NCI-H526 treated with DMSO at 0.1 percent for 48 hours (cell line): Measurements from ENCODE around the gene PFKFB3.
"Not testable (repeated sequence)": the region's sequence is repeated elsewhere in the genome, so short reads cannot be mapped to it uniquely, and the experiment has no call there.

Source experiments
- DNase-seq: peaks from one replicate; lab custom pipeline; 2025; lab: John Stamatoyannopoulos, UW

The PFKFB3 gene

DNA sequence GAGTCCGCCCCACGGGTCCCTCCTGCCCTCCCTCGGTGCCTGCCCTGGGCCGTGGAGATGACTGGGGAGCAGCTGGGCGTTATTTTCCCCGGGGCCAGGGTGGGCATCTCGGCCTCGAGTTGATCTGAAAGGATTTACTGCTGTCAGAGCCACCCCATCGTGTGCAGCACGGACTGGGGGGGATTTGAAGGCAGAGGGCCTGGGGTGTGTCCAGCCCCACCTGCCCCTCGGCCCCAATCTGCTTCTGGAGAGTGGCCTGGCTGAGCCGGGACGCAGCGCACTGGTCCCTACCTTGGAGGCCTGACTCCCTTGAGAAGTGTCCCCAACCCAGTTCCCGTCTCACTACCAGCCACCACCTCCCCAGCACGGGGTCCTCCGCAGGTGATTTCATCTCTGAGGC lies 24.2 kb upstream of the PFKFB3 start:
- no peak for DNase-seq

- no peak for DNase-seq
These were observed 23.7 kb upstream of the PFKFB3 start for GRCh38 chr10:6179078-6179477.

DNA sequence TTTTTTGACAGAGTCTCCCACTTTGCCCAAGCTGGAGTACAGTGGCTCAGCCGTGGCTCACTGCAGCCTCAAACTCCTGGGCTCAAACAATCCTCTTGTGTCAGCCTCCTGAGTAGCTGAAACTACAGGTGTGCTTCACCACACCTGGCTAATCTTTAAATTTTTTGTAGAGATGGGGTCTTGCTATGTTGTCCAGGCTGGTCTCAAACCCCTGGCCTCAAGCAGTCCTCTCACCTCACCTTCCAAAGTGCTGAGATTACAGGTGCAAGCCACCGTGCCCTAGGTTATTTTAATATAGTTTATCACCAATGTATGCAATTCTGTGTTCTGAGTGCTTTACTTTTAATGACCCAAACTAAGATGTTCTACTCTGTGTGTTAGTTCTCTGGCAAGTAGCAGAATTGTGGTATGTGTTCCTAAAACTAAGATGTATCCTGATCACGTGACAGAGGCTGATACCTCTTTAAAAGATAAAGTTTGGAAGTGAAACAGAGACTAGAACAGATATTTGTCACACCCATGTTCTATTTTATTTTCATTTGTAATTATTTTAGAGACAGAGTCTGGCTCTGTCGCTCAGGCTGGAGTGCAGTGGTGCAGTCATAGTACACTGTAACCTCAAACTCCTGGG lies 22.1 kb upstream of the PFKFB3 start:
- DNase-seq: no peak

GRCh38 chr10:6181249-6181648 lies 21.5 kb upstream of the PFKFB3 start:
- DNase-seq: no peak

- DNase-seq: no peak
These were observed 20.2 kb upstream of the PFKFB3 start for GRCh38 chr10:6182454-6183098.

DNA sequence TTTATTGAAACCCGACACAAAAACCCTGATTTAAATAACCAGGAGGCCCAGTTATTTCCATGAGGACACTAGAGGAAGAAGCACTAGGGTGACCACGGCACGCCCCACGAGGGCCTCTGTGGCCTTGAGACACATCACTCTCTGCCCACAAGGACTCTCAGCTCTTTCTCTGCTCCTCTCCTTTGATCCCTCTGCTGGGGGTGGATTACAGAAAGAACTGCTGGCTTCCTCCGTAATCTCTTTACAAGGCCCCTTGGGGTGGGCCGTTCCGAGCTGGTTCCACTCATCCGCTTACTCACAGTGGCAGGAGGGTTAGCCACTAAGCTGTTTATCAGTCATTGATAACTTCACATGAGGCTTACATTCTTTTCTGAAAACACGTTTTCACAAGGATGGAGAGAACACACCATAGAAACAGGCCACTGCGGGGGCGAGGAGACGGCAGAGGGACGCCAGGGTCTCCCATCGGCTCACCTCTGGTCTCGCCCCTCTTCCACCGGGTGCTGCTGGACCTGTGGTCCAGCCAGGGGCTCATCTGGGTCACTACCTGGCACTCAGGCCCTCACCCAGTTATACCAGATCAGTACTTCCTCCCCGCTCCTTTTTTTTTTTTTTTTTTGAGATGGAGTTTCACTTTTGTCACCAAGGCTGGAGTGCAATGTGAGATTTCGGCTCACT lies 17.6 kb upstream of the PFKFB3 start:
- no peak for DNase-seq

- no peak for DNase-seq
These were observed 15.9 kb upstream of the PFKFB3 start for GRCh38 chr10:6186894-6187256.

- no peak for DNase-seq
These were observed 15.5 kb upstream of the PFKFB3 start for GRCh38 chr10:6187278-6187677.

GRCh38 chr10:6190033-6190432 lies 12.7 kb upstream of the PFKFB3 start:
- not testable (repeated sequence) for DNase-seq

DNA sequence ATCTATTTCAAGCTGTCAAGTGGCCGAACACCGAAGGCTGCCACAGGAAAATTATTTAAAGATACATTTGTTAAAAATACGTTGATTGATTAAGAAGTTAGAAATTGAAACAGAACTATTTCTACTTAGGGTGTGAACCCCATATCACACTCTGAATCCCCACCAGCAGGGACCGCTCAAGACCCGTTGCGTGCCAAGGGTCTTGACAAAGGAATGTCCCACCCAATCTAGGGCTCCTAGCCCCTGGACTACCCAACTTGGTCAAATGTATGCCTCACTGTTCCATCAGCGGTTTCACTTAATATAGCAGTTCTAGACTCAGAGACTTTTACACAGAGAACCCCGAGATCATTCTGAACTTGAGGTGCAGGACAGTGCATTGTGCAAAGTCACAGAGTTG lies 11.6 kb upstream of the PFKFB3 start:
- DNase-seq: no peak

DNA sequence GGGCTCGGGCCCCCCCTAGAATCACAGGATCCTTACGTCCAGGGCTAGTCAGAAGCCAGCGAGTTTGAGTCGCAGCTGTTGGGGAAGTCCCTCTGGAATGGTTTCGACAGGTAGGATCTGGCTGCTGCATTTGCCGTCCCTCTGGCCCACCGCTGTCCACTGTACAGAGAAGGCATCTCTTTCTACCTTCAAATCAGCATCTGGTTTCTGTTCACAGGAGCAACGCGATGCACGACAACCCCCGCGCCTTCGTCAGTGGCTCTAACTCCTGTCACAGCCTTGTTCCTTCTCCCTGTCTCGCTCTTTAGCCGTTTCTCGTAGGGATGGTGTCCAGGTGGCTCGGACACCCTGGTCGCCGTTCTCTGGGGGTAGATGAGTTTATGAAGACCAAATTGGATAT lies 11.2 kb upstream of the PFKFB3 start:
- no peak for DNase-seq

DNA sequence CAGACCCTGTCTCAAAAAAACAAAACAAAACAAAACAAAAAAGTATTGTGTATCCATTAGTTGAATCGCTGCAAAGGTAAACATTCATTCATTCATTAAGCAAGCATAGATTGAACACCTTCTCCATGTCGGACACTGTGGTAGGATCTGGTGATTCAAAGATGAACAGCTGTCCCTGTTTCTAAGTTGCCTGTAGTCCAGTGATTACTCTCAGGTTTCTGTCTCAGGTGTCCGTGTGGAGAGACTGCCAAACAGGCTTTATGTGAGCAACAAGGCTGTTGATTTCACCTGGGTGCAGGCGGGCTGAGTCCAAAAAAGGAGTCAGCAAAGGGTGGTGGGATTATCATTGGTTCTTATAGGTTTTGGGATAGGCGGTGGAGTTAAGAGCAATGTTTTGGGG lies 9.4 kb upstream of the PFKFB3 start:
- DNase-seq: not testable (repeated sequence)

DNA sequence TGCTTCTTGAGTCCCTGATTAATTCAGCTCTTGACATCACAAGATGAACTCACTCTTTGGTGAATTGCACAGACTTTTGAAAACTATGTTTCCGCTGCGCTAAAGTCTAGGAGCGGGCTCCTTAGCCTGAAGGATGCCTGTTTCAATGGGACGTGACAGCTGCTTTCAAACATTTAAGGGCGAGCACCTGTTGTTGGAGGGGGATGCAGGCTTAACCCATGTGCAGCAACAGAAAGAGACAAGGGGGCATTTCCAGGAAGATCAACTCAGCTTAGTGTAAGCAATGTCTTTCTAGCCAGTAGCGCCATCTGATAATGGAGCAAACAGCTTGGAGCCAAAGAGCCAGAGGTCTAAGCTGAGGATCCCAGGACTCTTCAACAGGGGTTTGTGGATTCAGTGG lies 8.4 kb upstream of the PFKFB3 start:
- DNase-seq: no peak

- DNase-seq: no peak
These were observed 7.4 kb upstream of the PFKFB3 start for GRCh38 chr10:6195376-6195775.

DNA sequence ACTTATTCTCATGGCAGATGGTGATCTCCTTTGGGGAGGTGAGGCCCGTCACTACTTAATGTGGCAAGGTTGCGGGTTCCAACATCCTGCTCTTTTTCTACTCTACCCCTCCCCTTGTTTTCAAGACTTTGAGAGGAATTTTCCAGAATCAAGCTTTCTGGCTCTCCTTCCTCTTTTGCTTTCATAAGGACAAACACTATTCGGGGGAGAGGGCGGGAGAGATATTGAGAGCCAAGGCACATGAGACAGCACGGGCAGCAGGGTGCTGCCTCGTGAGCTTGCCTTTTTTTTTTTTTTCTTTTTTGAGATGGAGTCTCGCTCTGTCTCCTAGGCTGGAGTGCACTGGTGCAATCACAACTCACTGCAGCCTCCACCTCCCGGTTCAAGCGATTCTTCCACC lies 6.9 kb upstream of the PFKFB3 start:
- no peak for DNase-seq

DNA sequence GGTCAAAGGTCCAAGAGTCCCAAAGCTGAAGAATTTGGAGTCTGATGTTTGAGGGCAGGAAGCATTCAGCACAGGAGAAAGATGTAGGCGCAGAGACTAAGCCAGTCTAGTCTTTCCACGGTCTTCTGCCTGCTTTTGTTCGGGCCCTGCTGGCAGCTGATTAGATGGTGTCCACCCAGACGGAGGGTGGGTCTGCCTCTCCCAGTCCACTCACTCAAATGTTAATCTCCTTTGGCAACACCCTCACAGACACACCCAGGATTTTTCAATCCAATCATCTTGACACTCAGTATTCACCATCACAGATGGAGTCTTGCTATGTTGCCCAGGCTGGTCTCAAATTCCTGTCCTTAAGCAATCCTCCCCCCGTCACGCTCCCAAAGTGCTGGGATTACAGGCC lies 6.2 kb upstream of the PFKFB3 start:
- not testable (repeated sequence) for DNase-seq

DNA sequence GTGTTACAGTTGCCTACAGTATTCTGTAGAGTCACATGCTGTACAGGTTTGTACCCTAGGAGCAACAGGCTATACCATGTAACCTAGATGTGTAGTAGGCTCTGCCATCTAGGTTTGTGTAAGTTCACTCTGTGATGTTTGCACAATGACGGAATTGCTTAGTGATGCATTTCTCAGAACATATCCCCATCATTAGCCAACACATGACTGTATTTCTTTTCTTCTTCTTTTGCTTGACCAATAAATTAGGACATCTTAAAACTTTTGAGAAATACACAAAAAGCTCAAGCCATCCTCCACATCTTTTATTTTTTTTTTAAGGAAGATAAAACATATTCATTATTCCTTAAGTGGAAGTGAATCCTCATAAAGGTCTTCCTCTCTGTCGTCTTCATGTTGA lies 5.4 kb upstream of the PFKFB3 start:
- no peak for DNase-seq

DNA sequence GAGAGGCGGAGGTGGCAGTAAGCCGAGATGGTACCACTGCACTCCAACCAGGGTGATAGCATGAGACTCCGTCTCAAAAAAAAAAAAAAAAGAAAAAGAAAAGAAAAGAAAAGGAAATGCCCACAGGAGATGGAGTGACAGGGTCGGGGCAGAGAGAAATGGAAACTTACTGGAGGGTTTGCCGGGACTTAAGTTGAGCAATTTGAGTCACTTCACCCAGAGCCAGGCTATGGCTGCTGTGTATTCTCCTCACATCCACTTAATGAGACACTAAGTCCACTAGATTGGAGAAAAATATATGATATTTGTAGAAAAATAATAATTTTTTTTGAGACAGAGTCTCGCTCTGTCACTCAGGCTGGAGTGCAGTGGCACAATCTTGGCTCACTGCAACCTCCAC lies 4.6 kb upstream of the PFKFB3 start:
- no peak for DNase-seq

DNA sequence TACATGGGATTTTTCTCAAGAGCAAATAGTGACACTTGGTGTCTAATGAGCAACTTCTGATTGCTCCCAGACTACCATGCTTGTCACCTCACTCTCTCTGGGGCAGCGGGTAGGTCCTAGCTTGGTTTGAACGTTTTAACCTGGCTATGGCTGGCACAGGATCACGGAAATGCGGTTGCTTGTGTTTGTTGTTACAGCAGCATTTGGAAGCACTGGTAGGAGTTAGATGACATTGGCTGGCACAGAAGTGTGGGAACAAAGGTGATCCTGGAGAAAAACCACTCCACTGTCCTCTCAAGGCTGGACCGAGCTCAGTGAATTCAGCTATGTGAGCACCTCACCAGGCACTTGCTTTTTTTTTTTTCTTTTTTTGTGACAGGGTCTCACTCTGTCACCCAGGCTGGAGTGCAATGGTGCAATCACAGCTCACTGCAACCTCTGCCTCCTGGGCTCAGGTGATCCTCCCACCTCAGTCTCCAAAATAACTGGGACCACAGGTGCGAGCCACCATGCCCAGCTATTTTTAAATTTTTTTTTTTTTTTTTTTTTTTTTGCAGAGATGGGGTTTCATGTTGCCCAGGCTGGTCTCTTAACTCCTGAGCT lies 3.5 kb upstream of the PFKFB3 start:
- no peak for DNase-seq

- DNase-seq: no peak
These were observed 2.3 kb upstream of the PFKFB3 start for GRCh38 chr10:6200440-6200733.

DNA sequence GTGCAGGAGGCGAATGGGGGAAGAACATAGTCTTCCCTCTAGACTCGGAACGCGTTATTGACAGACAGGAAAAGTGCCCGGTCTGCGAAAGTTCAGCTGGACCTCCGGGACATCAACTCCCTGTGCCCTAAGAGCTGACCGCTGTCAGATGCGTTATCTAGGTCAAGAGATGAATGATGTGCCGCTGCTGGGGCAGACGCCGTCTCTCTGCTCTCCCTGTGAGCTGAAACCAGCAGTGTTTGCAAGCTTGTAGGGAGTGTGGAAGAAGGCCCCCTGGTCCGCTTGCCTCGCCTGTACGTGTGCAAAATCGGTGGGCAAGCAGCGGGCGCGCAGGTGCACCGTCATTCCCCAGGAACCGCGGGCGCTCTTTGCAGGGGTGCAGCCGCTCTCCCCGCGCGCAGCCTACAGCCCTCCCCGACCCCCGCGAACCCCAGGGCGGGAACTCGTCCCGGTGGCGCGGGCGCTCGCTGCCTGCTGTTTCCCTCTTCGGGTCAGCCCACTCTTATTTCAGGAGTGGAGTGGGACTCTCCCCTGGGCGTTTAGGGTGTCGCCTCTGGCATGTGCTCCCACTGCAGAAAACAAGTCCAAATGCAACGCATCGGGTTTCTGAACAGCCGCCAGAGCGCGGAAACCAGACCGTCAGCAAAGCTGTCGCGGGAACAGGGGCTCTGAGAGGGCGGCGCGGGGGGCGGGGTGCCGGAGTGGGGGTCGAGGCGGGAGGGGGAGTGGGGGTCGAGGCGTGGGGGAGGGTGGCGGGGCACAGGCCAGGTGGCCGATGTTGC lies 1.8 kb upstream of the PFKFB3 start:
- DNase-seq: no peak

DNA sequence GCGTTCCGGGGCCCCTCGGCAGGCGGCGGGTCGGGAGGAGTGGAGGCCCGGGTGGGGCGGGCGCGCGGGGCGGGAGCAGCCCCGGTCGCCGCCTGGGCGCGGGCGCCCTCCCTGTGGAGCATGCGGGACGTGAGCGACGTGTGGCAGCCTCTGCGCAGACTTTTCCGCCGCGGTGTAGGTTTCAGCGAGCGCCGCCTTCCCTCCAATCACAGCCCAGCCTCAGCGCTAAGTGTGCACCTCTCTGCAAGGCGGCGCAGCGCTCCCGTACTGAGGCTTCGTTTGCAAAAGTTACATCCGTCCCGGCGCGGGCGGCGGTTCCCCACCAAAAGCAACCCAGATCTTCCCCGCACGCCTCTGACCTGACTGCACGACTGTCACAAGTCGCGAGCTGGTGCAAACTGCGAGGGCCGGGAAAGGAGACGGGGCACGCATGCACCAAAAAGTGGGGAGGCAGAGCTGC lies 1.2 kb upstream of the PFKFB3 start:
- DNase-seq: peak; percentile 27
